ENCODE results near the gene HIVEP3.

HIVEP3 gene

GRCh38 chr1:41610361-41610760 lies 308.4 kb downstream of the HIVEP3 start:
- no peak overlapping the region for H3K27ac ChIP-seq (ENCODE audit: low read length)

GRCh38 chr1:41609166-41609883 lies 309.4 kb downstream of the HIVEP3 start:
- H3K36me3 ChIP-seq (ENCODE audit: control insufficient read depth in 2 of 2, insufficient read depth in 2 of 2, low read length in 2 of 2): no peaks in the 10 kb centered on the region
- no peaks in the 10 kb centered on the region for H3K9me3 ChIP-seq (ENCODE audit: control insufficient read depth in 2 of 2, low read length in 2 of 2)
- peaks cover 2% of the 10 kb centered on the region for H3K4me1 ChIP-seq (ENCODE audit: control insufficient read depth, insufficient read depth, low read length)
- H3K4me3 ChIP-seq (ENCODE audit: low read length in 2 of 2): no peak overlapping the region
- H3K9ac ChIP-seq (ENCODE audit: low read length in 2 of 2): no peak overlapping the region
- H3K27me3 ChIP-seq (ENCODE audit: control insufficient read depth in 1 of 2, insufficient read depth in 2 of 2, low read length in 2 of 2): no peaks in the 10 kb centered on the region
- H3K27ac ChIP-seq (ENCODE audit: low read length): no peak overlapping the region

More at GRCh38 chr1:41610361-41610760, 308.4 kb downstream of the HIVEP3 start:
- Histone ChIP-seq H3K4me3 (ENCODE audit: low read length in 2 of 2) (no peak overlapping the region), H3K9ac (ENCODE audit: low read length in 2 of 2) (no peak overlapping the region), H3K27me3 (ENCODE audit: control insufficient read depth in 1 of 2, insufficient read depth in 2 of 2, low read length in 2 of 2) (no peaks in the 10 kb centered on the region), H3K4me1 (ENCODE audit: control insufficient read depth, insufficient read depth, low read length) (peaks cover 2% of the 10 kb centered on the region), H3K36me3 (ENCODE audit: control insufficient read depth in 2 of 2, insufficient read depth in 2 of 2, low read length in 2 of 2) (no peaks in the 10 kb centered on the region), H3K9me3 (ENCODE audit: control insufficient read depth in 2 of 2, low read length in 2 of 2) (no peaks in the 10 kb centered on the region)

GRCh38 chr1:41608211-41608610 lies 310.5 kb downstream of the HIVEP3 start:
- Histone ChIP-seq H3K36me3 (ENCODE audit: control insufficient read depth in 2 of 2, insufficient read depth in 2 of 2, low read length in 2 of 2) (no peaks in the 10 kb centered on the region), H3K27me3 (ENCODE audit: control insufficient read depth in 1 of 2, insufficient read depth in 2 of 2, low read length in 2 of 2) (no peaks in the 10 kb centered on the region), H3K27ac (ENCODE audit: low read length) (no peak overlapping the region), H3K9me3 (ENCODE audit: control insufficient read depth in 2 of 2, low read length in 2 of 2) (no peaks in the 10 kb centered on the region), H3K4me3 (ENCODE audit: low read length in 2 of 2) (no peak overlapping the region), H3K9ac (ENCODE audit: low read length in 2 of 2) (no peak overlapping the region), H3K4me1 (ENCODE audit: control insufficient read depth, insufficient read depth, low read length) (peaks cover 2% of the 10 kb centered on the region)

GRCh38 chr1:41607808-41608207 lies 310.9 kb downstream of the HIVEP3 start:
- Histone ChIP-seq H3K36me3 (ENCODE audit: control insufficient read depth in 2 of 2, insufficient read depth in 2 of 2, low read length in 2 of 2) (no peaks in the 10 kb centered on the region), H3K4me1 (ENCODE audit: control insufficient read depth, insufficient read depth, low read length) (peaks cover 2% of the 10 kb centered on the region), H3K27ac (ENCODE audit: low read length) (no peak overlapping the region), H3K9me3 (ENCODE audit: control insufficient read depth in 2 of 2, low read length in 2 of 2) (no peaks in the 10 kb centered on the region), H3K9ac (ENCODE audit: low read length in 2 of 2) (no peak overlapping the region), H3K27me3 (ENCODE audit: control insufficient read depth in 1 of 2, insufficient read depth in 2 of 2, low read length in 2 of 2) (no peaks in the 10 kb centered on the region), H3K4me3 (ENCODE audit: low read length in 2 of 2) (no peak overlapping the region)

- H3K36me3 ChIP-seq (ENCODE audit: control insufficient read depth in 2 of 2, insufficient read depth in 2 of 2, low read length in 2 of 2): no peaks in the 10 kb centered on the region
Observed at GRCh38 chr1:41599912-41600311, 318.8 kb downstream of the HIVEP3 start.

GRCh38 chr1:41598325-41598724 lies 320.4 kb downstream of the HIVEP3 start:
- H3K4me3 ChIP-seq (ENCODE audit: low read length in 2 of 2): no peak overlapping the region
- no peaks in the 10 kb centered on the region for H3K9me3 ChIP-seq (ENCODE audit: control insufficient read depth in 2 of 2, low read length in 2 of 2)
- H3K9ac ChIP-seq (ENCODE audit: low read length in 2 of 2): no peak overlapping the region
- no peaks in the 10 kb centered on the region for H3K36me3 ChIP-seq (ENCODE audit: control insufficient read depth in 2 of 2, insufficient read depth in 2 of 2, low read length in 2 of 2)
- no peaks in the 10 kb centered on the region for H3K27me3 ChIP-seq (ENCODE audit: control insufficient read depth in 1 of 2, insufficient read depth in 2 of 2, low read length in 2 of 2)
- H3K27ac ChIP-seq (ENCODE audit: low read length): no peak overlapping the region
- no peaks in the 10 kb centered on the region for H3K4me1 ChIP-seq (ENCODE audit: control insufficient read depth, insufficient read depth, low read length)

More at GRCh38 chr1:41599912-41600311, 318.8 kb downstream of the HIVEP3 start:
- no peaks in the 10 kb centered on the region for H3K9me3 ChIP-seq (ENCODE audit: control insufficient read depth in 2 of 2, low read length in 2 of 2)
- no peaks in the 10 kb centered on the region for H3K27me3 ChIP-seq (ENCODE audit: control insufficient read depth in 1 of 2, insufficient read depth in 2 of 2, low read length in 2 of 2)
- H3K4me3 ChIP-seq (ENCODE audit: low read length in 2 of 2): no peak overlapping the region
- H3K9ac ChIP-seq (ENCODE audit: low read length in 2 of 2): no peak overlapping the region
- H3K27ac ChIP-seq (ENCODE audit: low read length): no peak overlapping the region
- H3K4me1 ChIP-seq (ENCODE audit: control insufficient read depth, insufficient read depth, low read length): no peaks in the 10 kb centered on the region

- H3K27ac ChIP-seq (ENCODE audit: low read length): no peak overlapping the region
- no peaks in the 10 kb centered on the region for H3K27me3 ChIP-seq (ENCODE audit: control insufficient read depth in 1 of 2, insufficient read depth in 2 of 2, low read length in 2 of 2)
- no peaks in the 10 kb centered on the region for H3K4me1 ChIP-seq (ENCODE audit: control insufficient read depth, insufficient read depth, low read length)
- peaks cover 0 to 3% of the 10 kb centered on the region in 2 donors for H3K9me3 ChIP-seq (ENCODE audit: control insufficient read depth in 2 of 2, low read length in 2 of 2)
- no peak overlapping the region for H3K4me3 ChIP-seq (ENCODE audit: low read length in 2 of 2)
- no peak overlapping the region for H3K9ac ChIP-seq (ENCODE audit: low read length in 2 of 2)
- no peaks in the 10 kb centered on the region for H3K36me3 ChIP-seq (ENCODE audit: control insufficient read depth in 2 of 2, insufficient read depth in 2 of 2, low read length in 2 of 2)
Observed at GRCh38 chr1:41592451-41593125, 326.1 kb downstream of the HIVEP3 start.

GRCh38 chr1:41591891-41592290 lies 326.8 kb downstream of the HIVEP3 start:
- Histone ChIP-seq H3K27me3 (ENCODE audit: control insufficient read depth in 1 of 2, insufficient read depth in 2 of 2, low read length in 2 of 2) (no peaks in the 10 kb centered on the region), H3K27ac (ENCODE audit: low read length) (no peak overlapping the region), H3K4me1 (ENCODE audit: control insufficient read depth, insufficient read depth, low read length) (no peaks in the 10 kb centered on the region), H3K36me3 (ENCODE audit: control insufficient read depth in 2 of 2, insufficient read depth in 2 of 2, low read length in 2 of 2) (no peaks in the 10 kb centered on the region), H3K9ac (ENCODE audit: low read length in 2 of 2) (no peak overlapping the region), H3K9me3 (ENCODE audit: control insufficient read depth in 2 of 2, low read length in 2 of 2) (peaks cover 0 to 3% of the 10 kb centered on the region in 2 donors), H3K4me3 (ENCODE audit: low read length in 2 of 2) (no peak overlapping the region)

- Histone ChIP-seq H3K9ac (ENCODE audit: low read length in 2 of 2) (no peak overlapping the region), H3K9me3 (ENCODE audit: control insufficient read depth in 2 of 2, low read length in 2 of 2) (peaks cover 0 to 3% of the 10 kb centered on the region in 2 donors), H3K4me3 (ENCODE audit: low read length in 2 of 2) (no peak overlapping the region), H3K4me1 (ENCODE audit: control insufficient read depth, insufficient read depth, low read length) (no peaks in the 10 kb centered on the region), H3K27ac (ENCODE audit: low read length) (no peak overlapping the region), H3K27me3 (ENCODE audit: control insufficient read depth in 1 of 2, insufficient read depth in 2 of 2, low read length in 2 of 2) (no peaks in the 10 kb centered on the region), H3K36me3 (ENCODE audit: control insufficient read depth in 2 of 2, insufficient read depth in 2 of 2, low read length in 2 of 2) (no peaks in the 10 kb centered on the region)
Observed at GRCh38 chr1:41590331-41590730, 328.4 kb downstream of the HIVEP3 start.

- no peaks in the 10 kb centered on the region for H3K4me1 ChIP-seq (ENCODE audit: control insufficient read depth, insufficient read depth, low read length)
- H3K9ac ChIP-seq (ENCODE audit: low read length in 2 of 2): no peak overlapping the region
- no peak overlapping the region for H3K4me3 ChIP-seq (ENCODE audit: low read length in 2 of 2)
- no peaks in the 10 kb centered on the region for H3K36me3 ChIP-seq (ENCODE audit: control insufficient read depth in 2 of 2, insufficient read depth in 2 of 2, low read length in 2 of 2)
- peaks cover 0 to 3% of the 10 kb centered on the region in 2 donors for H3K9me3 ChIP-seq (ENCODE audit: control insufficient read depth in 2 of 2, low read length in 2 of 2)
- H3K27me3 ChIP-seq (ENCODE audit: control insufficient read depth in 1 of 2, insufficient read depth in 2 of 2, low read length in 2 of 2): no peaks in the 10 kb centered on the region
- no peak overlapping the region for H3K27ac ChIP-seq (ENCODE audit: low read length)
Observed at GRCh38 chr1:41589395-41589794, 329.3 kb downstream of the HIVEP3 start.

GRCh38 chr1:41588334-41588875 lies 330.3 kb downstream of the HIVEP3 start:
- Histone ChIP-seq H3K9ac (ENCODE audit: low read length in 2 of 2) (no peak overlapping the region), H3K27me3 (ENCODE audit: control insufficient read depth in 1 of 2, insufficient read depth in 2 of 2, low read length in 2 of 2) (no peaks in the 10 kb centered on the region), H3K4me1 (ENCODE audit: control insufficient read depth, insufficient read depth, low read length) (no peaks in the 10 kb centered on the region), H3K4me3 (ENCODE audit: low read length in 2 of 2) (no peak overlapping the region), H3K36me3 (ENCODE audit: control insufficient read depth in 2 of 2, insufficient read depth in 2 of 2, low read length in 2 of 2) (no peaks in the 10 kb centered on the region), H3K27ac (ENCODE audit: low read length) (no peak overlapping the region), H3K9me3 (ENCODE audit: control insufficient read depth in 2 of 2, low read length in 2 of 2) (peaks cover 0 to 3% of the 10 kb centered on the region in 2 donors)

All from stomach smooth muscle (tissue), 2 donors.